Right lobe of liver (tissue), 6 donors: Measurements from ENCODE around the gene WDR18. TPM values are rescaled to one million over a fixed set of nuclear protein-coding genes. Genes with fewer than 3 reads are reported as not detected.

Experiments
- ATAC-seq, 4 donors: fragments of 200-7000 bp; cut with Tn5 transposase; one replicate each; pipeline ENCODE4 v1.9.1; 2020; ENCODE audit warnings: mild to moderate bottlenecking in 4 of 4, moderate library complexity in 4 of 4
- DNase-seq, 3 donors: peaks; one replicate each; pipeline ENCODE4 v3.0.0-alpha.2; 2020
- H3K27ac ChIP-seq, 3 donors: fragments of 200-600 bp; one replicate each; pipeline ENCODE4 v1.8.0; 2022
- H3K27me3 ChIP-seq, 2 donors: fragments of 200-600 bp; one replicate each; pipeline ENCODE4 v1.8.0; 2022
- H3K36me3 ChIP-seq, 4 donors: fragments of 200-600 bp; sonication (generic) in 1 of 4; one replicate each; pipeline versions ENCODE4 v1.5.1 to v1.8.0; 2017 to 2022; ENCODE audit warnings: control low read depth in 1 of 4
- H3K4me1 ChIP-seq, 4 donors: fragments of 200-600 bp; sonication (generic) in 1 of 4; one replicate each; pipeline versions ENCODE4 v1.5.1 to v1.8.0; 2017 to 2022; ENCODE audit warnings: control low read depth in 1 of 4
- H3K4me3 ChIP-seq, 3 donors: fragments of 200-600 bp; one replicate each; pipeline ENCODE4 v1.8.0; 2022
- H3K9me3 ChIP-seq, 4 donors: fragments of 200-600 bp; sonication (generic) in 1 of 4; one replicate each; pipeline versions ENCODE4 v1.5.1 to v1.8.0; 2017 to 2022; ENCODE audit warnings: control low read depth in 1 of 4
- POLR2A ChIP-seq: fragments of 450-650 bp; IDR thresholded peaks from one replicate; pipeline ENCODE4 v1.6.1; 2017; ENCODE audit warnings: antibody characterized with exemption, mild to moderate bottlenecking
- WGBS: methylation state at CpG from one replicate; pipeline ENCODE4 v1.1.6; 2018; ENCODE audit warnings: low coverage, low lambda C conversion rate; ENCODE audit not compliant: insufficient coverage; ENCODE audit errors: missing lambda C conversion rate; 5-methylcytosine and 5-hydroxymethylcytosine counted together
- intact Hi-C, 2 donors: fragments of 100-400 bp; cut with DNase I; formaldehyde crosslinking; loops; one replicate each; pipeline versions ENCODE4 v1.11.2 to v1.14.1; 2022
- total RNA-seq, 6 experiments: library from RNA; depleted of rRNA in 2 of 6; stranded (reverse); fragments of >200 nt in 2 of 6; fragmentation: NEBNext Ultra II Directional in 3 of 6; extraction: Animal tissue kit (Norgen Biotek cat#: 25700) in 3 of 6; gene quantifications; one replicate each; pipeline versions ENCODE4 v1.1.0 to v1.2.4, GENCODE V29; 2016 to 2023
- TF ChIP-seq, protein P1 (sequence below), 4 donors: fragments of 200-600 bp in 3 of 4; fragments of 450-650 bp in 1 of 4; IDR thresholded peaks; one replicate each; pipeline versions ENCODE4 v1.5.1 to v1.8.0; 2016 to 2022; ENCODE audit warnings: antibody characterized with exemption in 4 of 4, mild to moderate bottlenecking in 2 of 4
- donor health status: DM: no; HTN: yes; CAD: no.
- donor health status: DM: no; HTN: no; CAD: no.
- donor health status: DM: no; HTN: no; CAD: no.
- donor health status: DM: no; HTN: yes; CAD: no.
- donor health status: DM: no; HTN: yes; CAD: no.

The WDR18 gene
- total RNA-seq, 6 experiments from 2014 or later = 19.0 to 56.2 (median 29.7) TPM

DNA sequence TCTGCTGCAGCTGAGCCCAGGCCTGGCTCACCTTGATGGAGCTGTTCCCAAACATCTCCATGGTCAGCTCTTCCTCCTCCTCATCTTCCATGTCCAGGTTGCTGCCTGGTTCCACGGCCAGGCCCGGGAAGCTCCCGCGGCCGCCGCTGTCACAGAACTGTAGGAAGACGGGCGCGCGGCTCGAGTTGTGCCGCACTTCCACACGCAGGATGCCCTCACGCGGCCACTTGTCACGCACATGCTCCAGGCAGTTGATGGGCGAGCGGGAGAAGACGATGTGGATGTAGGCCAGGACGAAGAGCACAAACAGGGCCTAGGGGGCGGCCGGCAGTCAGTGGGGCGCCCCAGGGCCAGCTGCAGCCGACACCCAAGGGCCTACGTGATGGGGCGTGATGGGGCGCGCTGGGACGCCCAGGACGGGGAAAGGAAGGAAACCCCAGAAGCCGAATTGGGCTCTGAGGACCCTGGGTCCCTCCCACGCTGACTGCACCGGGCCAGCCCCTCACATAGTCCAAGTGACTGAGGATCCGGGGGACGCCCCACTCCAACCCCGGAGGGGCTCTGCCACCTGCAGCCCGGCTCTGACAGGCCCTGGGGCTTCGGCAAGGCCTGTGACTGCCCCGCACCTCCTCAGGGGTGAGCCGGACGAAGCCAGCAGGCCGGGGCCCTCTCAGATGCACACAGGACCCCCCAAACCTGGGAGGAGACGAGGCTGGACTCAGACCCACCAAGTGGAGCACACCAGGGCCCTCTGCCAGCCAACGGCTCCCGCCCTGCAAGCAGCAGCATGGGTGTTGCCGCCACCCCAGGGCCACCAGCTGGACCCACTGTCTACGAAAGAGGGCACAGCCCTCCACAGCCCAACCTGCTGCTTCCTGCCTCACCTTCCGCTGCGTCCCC lies 30.3 kb downstream of the WDR18 start:
- DNase-seq = no peak
- Histone ChIP-seq H3K27ac (no peak overlapping the region), H3K9me3 (no peaks in the 10 kb centered on the region), H3K36me3 (peaks cover 0 to 44% (median 19%) of the 10 kb centered on the region in 4 donors), H3K27me3 (no peaks in the 10 kb centered on the region), H3K4me3 (no peak overlapping the region), H3K4me1 (peaks cover 0 to 35% (median 11%) of the 10 kb centered on the region in 4 donors)
- WGBS = 98% methylated on average over 8 of the region's 49 CpGs
- ATAC-seq = no peak
- intact Hi-C loops = no loop called here
- TF ChIP-seq, protein P1, sequence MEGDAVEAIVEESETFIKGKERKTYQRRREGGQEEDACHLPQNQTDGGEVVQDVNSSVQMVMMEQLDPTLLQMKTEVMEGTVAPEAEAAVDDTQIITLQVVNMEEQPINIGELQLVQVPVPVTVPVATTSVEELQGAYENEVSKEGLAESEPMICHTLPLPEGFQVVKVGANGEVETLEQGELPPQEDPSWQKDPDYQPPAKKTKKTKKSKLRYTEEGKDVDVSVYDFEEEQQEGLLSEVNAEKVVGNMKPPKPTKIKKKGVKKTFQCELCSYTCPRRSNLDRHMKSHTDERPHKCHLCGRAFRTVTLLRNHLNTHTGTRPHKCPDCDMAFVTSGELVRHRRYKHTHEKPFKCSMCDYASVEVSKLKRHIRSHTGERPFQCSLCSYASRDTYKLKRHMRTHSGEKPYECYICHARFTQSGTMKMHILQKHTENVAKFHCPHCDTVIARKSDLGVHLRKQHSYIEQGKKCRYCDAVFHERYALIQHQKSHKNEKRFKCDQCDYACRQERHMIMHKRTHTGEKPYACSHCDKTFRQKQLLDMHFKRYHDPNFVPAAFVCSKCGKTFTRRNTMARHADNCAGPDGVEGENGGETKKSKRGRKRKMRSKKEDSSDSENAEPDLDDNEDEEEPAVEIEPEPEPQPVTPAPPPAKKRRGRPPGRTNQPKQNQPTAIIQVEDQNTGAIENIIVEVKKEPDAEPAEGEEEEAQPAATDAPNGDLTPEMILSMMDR (IDR thresholded peaks at IDR 0.05) = no peak
- no peak for TF ChIP-seq POLR2A

DNA sequence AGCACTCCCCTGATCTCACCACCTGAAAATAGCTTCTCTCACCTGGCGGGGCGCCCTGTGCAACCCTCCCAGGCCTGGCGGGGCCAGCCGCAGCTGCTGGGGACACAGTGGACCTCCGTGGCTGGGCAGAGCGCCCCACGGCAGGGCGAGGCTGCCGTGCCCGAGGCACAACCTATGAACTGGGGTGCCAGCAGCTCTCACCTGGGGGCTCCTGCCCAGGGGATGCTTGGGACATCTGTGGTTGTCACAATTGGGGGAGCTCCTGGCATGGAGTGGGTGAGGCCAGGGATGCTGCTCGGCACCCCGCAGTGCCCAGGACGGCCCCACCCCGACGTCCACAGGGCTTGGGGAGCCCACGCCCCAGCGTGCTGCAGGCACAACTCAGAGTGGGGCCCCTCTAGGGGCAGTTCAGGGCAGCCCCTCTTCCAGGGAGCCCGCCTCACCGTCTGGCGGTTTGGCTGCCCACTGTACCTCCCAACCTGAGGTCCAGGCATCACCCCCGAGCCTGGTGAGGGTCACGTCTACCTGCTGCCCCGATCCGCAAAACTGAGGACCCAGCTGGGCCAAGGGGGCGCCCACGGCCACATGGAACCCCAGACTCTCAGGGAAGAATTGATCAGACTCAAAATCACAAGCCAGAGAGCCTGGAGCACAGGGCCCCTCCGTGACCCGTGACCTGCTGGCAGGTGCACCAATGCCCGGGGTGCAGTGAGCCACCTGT lies 31.1 kb downstream of the WDR18 start:
- intact Hi-C loops = no loop called here
- TF ChIP-seq POLR2A = no peak
- ATAC-seq = no peak
- WGBS = no CpG with 5 or more reads among the region's 29 CpGs
- H3K4me3 ChIP-seq = no peak overlapping the region
- H3K9me3 ChIP-seq = no peaks in the 10 kb centered on the region
- H3K27me3 ChIP-seq = no peaks in the 10 kb centered on the region
- H3K36me3 ChIP-seq = peaks cover 0 to 37% (median 16%) of the 10 kb centered on the region in 4 donors
- H3K27ac ChIP-seq = no peak overlapping the region
- peak in 1 of 3 donors; percentile 19 for DNase-seq
- peaks cover 0 to 40% (median 11%) of the 10 kb centered on the region in 4 donors for H3K4me1 ChIP-seq

DNA sequence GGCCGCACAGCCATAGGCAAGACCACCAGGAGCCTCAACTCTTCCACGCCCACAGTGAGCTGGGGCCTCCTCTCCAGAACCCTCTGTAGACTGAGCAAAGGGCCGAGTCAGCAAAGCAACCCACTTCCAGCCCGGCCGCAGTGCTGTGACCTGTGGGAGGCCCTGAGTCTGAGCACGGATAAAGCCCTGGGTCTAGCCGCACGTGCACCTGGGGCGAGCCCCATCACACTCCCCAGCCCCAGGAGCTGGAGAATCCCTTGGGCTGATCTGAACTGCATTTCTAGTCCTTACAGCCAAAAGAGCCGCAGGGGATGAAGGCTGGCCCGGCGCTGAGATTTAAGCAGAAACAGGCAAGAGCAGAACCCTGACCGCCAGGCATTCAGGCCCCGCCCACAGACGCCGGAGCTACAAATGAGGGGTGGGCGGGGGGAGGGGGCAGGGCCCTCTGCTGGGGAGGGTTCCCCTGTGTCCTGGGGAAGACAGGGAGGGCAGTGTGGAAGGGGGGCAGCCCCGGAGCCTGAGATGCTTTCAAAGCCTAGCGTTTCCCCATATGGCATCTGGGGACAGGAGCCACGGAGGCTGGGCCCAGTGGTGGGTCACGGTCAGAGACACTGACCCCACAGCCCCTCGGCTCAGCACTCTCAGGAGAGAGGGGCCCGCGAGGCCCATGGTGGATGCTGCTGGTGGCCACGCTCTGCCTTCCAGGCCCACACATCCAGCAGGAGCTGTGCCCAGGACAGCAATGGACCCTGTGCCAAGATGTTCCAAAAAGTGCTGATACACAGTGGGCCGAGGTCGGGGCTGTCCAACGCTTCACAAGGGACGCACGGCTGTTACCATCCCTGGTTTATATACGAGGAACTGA lies 31.9 kb downstream of the WDR18 start:
- TF ChIP-seq POLR2A = no peak
- TF ChIP-seq, protein P1 (IDR thresholded peaks at IDR 0.05) = no peak
- Histone ChIP-seq H3K4me1 (peaks cover 0 to 40% (median 11%) of the 10 kb centered on the region in 4 donors), H3K27ac (peak overlapping the region in 2 of 3 donors; percentile 31 to 47), H3K27me3 (no peaks in the 10 kb centered on the region), H3K4me3 (no peak overlapping the region), H3K9me3 (no peaks in the 10 kb centered on the region), H3K36me3 (peaks cover 0 to 29% (median 13%) of the 10 kb centered on the region in 4 donors)
- ATAC-seq = peak in 1 of 4 donors; percentile 2
- 51% methylated on average over 6 of the region's 31 CpGs for WGBS
- intact Hi-C loops = no loop called here
- peak in 1 of 3 donors; percentile 23 for DNase-seq

DNA sequence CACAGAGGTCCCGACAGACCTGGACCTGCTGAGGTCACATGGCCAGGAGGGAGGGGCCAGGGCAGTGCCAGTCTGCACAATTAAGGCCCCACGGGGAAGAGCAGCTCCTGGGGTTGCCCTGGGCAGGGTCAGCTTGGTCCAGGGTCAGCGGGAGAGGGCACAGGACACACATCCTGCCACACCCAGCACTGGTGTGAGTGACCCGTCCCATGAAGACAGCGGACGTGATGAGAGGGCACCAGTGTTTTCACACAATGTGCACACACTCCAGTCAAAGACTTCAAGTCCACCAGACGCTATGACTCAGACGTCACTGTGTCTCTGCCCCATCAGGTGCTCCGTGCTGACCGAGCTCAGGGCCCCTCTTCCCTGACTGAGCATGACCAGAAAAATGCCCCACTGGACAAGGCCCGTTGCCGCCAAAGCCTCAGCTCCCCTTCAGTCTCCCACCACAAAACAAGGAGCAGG lies 32.5 kb downstream of the WDR18 start:
- peaks cover 0 to 23% (median 9%) of the 10 kb centered on the region in 4 donors for H3K36me3 ChIP-seq
- intact Hi-C loops = no loop called here
- no peaks in the 10 kb centered on the region for H3K9me3 ChIP-seq
- H3K4me1 ChIP-seq = peaks cover 0 to 40% (median 11%) of the 10 kb centered on the region in 4 donors
- no peak overlapping the region for H3K4me3 ChIP-seq
- WGBS = 0% methylated on average over 1 of the region's 12 CpGs
- ATAC-seq (peak in 2 of 4 donors; percentile 2 to 15), DNase-seq (peak in 2 of 3 donors; percentile 63 to 87)
- H3K27ac ChIP-seq = peak overlapping the region in 2 of 3 donors; percentile 31 to 47
- H3K27me3 ChIP-seq = no peaks in the 10 kb centered on the region
- no peak for TF ChIP-seq POLR2A
- TF ChIP-seq, protein P1 (IDR thresholded peaks at IDR 0.05) = no peak
